ENCODE results near the gene KBTBD13. TPM values are rescaled to one million over a fixed set of nuclear protein-coding genes. Genes with fewer than 3 reads are reported as not detected.
"Not testable (repeated sequence)": the region's sequence is repeated elsewhere in the genome, so short reads cannot be mapped to it uniquely, and the experiment has no call there.

Gene KBTBD13
- total RNA-seq, 1 donor from 2014 or later = not detected

DNA sequence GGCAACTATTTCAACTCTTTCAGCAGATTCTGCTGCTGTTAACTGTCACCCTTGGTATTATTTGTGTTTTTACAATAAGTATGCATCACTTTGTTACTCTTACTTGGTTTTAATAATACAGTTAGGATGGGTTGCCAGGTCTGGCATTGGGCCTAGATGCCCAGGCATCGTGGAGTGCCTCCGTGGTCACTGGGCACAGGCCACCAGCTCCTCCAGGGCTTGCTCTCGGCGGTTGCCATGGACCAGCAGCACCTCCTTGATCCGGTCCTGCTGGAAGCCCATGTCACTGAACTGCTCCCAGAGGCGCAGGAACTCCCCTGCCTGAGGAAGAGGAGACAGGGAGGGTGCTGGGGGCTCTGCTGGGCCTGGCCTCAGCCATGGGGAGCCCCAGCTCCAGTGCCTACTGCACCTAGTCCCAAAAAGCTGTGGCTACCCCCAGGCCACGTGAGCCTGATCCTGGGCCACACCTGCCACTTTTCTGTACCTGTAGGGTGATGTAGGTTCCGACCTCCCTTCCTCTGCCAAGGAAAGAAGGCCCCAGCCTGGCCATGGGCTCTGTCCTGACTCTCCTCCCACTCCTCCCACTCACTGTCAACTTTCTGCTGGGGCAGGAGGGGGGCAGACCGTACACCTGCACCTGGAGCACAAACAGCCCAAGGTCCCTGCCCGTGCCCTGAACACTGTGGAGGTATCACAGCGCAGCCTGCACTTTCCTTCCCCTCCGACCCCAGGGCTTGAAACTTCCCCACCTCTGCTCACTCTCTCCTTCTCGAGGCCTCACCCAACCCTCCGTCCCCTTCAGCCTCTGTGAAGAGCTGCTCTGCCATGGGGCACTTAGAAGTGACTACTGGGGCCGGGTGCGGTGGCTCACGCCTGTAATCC lies 16.6 kb downstream of the KBTBD13 start:
- Mint-ChIP-seq H3K4me1 (no peaks in the 10 kb centered on the region), H3K36me3 (ENCODE audit: low read depth) (peaks cover 15% of the 10 kb centered on the region), H3K27me3 (no peaks in the 10 kb centered on the region), H3K9me3 (no peaks in the 10 kb centered on the region), H3K27ac (no peak overlapping the region), H3K4me3 (no peak overlapping the region)
- intact Hi-C loops (cut with micrococcal nuclease) = no loop called here
- DNase-seq (no peak), ATAC-seq (ENCODE audit: low read depth) (no peak)
- ChIA-PET POLR2A (no interaction called here), CTCF (no interaction called here)
- TF ChIP-seq, protein P1, sequence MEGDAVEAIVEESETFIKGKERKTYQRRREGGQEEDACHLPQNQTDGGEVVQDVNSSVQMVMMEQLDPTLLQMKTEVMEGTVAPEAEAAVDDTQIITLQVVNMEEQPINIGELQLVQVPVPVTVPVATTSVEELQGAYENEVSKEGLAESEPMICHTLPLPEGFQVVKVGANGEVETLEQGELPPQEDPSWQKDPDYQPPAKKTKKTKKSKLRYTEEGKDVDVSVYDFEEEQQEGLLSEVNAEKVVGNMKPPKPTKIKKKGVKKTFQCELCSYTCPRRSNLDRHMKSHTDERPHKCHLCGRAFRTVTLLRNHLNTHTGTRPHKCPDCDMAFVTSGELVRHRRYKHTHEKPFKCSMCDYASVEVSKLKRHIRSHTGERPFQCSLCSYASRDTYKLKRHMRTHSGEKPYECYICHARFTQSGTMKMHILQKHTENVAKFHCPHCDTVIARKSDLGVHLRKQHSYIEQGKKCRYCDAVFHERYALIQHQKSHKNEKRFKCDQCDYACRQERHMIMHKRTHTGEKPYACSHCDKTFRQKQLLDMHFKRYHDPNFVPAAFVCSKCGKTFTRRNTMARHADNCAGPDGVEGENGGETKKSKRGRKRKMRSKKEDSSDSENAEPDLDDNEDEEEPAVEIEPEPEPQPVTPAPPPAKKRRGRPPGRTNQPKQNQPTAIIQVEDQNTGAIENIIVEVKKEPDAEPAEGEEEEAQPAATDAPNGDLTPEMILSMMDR (IDR thresholded peaks at IDR 0.05) = no peak

DNA sequence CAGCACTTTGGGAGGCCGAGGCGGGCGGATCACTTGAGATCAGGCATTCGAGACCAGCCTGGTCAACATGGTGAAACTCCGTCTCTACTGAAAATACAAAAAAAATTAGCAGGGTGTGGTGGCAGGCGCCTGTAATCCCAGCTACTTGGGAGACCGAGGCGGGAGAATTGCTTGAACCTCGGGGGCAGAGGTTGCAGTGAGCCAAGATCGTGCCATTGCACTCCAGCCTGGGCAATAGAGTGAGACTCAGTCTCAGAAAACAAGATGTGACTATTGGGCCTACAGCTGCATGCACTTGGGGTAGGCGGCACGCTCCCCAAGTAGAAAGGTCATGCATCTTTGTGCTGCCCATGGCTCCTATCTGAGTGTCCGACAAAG lies 17.2 kb downstream of the KBTBD13 start:
- POLR2A ChIA-PET; CTCF ChIA-PET; DNase-seq; H3K4me1 Mint-ChIP-seq; H3K9me3 Mint-ChIP-seq; H3K4me3 Mint-ChIP-seq; H3K27me3 Mint-ChIP-seq; H3K27ac Mint-ChIP-seq; intact Hi-C loops (cut with micrococcal nuclease); ATAC-seq (ENCODE audit: low read depth): not testable (repeated sequence)
- peaks cover 21% of the 10 kb centered on the region for H3K36me3 Mint-ChIP-seq (ENCODE audit: low read depth)

DNA sequence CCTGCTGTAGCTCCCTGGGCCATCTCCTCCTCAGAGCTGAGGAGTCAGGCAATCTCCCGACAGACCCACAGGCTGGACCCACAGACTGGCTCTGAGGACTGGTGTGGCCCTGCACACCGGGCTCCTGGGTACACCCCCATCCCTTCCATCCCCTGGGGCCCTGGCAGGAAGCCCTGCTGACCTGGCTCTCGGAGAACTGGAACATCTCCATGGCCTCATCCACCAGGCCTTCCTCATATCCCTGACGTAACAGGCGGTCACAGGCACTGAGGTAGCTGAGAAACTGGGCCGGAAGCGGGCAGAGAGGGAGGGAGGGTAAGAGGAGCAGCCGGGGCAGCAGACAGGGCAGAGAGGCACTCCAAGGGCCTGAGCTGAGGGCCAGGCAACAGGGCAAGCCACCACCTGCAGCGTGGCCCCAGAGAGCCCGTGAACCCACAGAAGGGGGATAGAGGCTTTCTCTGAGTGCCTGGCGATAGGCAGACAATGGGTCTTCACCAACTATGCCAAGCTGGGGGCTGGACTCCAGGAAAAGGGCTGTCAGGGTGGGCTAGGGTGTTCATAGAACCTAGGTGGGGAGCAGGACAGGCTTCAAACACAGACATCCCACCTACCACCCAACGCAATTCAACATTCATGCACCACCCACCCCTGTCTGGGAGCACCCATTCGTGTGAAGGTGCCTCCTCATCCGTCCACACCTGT lies 17.9 kb downstream of the KBTBD13 start:
- no peak overlapping the region for H3K4me3 Mint-ChIP-seq
- POLR2A ChIA-PET = no interaction called here
- no peaks in the 10 kb centered on the region for H3K27me3 Mint-ChIP-seq
- H3K4me1 Mint-ChIP-seq = no peaks in the 10 kb centered on the region
- peaks cover 27% of the 10 kb centered on the region for H3K36me3 Mint-ChIP-seq (ENCODE audit: low read depth)
- TF ChIP-seq, protein P1 (IDR thresholded peaks at IDR 0.05) = no peak
- H3K27ac Mint-ChIP-seq = no peak overlapping the region
- intact Hi-C loops (cut with micrococcal nuclease) = no loop called here
- DNase-seq = no peak
- H3K9me3 Mint-ChIP-seq = no peaks in the 10 kb centered on the region
- CTCF ChIA-PET = no interaction called here
- ATAC-seq (ENCODE audit: low read depth) = no peak

GRCh38 chr15:65095011-65095746 lies 18.6 kb downstream of the KBTBD13 start:
- TF ChIP-seq, protein P1 (IDR thresholded peaks at IDR 0.05) = no peak
- Mint-ChIP-seq H3K4me1 (no peaks in the 10 kb centered on the region), H3K27me3 (no peaks in the 10 kb centered on the region), H3K36me3 (ENCODE audit: low read depth) (peaks cover 33% of the 10 kb centered on the region), H3K4me3 (no peak overlapping the region), H3K9me3 (no peaks in the 10 kb centered on the region), H3K27ac (no peak overlapping the region)
- ATAC-seq (ENCODE audit: low read depth) (no peak), DNase-seq (no peak)
- CTCF ChIA-PET = interaction anchor here (0.6 kb wide), 1 partner anchor 146 kb away, joined by 3 read pairs; no protein-coding TSS in a partner anchor
- intact Hi-C loops (cut with micrococcal nuclease) = no loop called here
- POLR2A ChIA-PET = no interaction called here

DNA sequence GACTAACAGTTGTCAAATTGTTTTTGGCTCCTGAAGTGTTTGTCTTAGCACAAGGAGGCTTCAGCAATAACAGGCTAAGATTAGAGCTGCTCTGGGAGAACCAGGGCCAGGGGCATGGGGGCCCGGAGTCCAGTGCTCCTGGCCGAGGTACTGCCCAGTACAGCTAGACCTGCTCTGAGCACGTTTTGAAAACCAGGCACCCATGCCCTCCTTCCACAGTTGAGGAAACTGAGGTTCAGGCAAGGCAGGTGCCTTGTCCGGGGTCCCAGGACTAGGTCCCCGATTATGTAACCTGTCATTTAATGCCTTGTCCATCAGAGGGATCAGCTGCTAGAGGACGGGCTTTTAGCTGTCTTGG lies 19.2 kb downstream of the KBTBD13 start:
- intact Hi-C loops (cut with micrococcal nuclease) = no loop called here
- ChIA-PET CTCF (no interaction called here), POLR2A (no interaction called here)
- Mint-ChIP-seq H3K4me1 (no peaks in the 10 kb centered on the region), H3K4me3 (no peak overlapping the region), H3K27ac (no peak overlapping the region), H3K9me3 (no peaks in the 10 kb centered on the region), H3K27me3 (no peaks in the 10 kb centered on the region), H3K36me3 (ENCODE audit: low read depth) (peaks cover 38% of the 10 kb centered on the region)
- ATAC-seq (ENCODE audit: low read depth) = no peak
- no peak for DNase-seq
- TF ChIP-seq, protein P1 (IDR thresholded peaks at IDR 0.05) = no peak
